HEK293 (cell line): ENCODE measurements around the gene PDCL3.

Experiments used
- CTCF ChIP-seq: fragments of 450-650 bp; formaldehyde crosslinking; IDR thresholded peaks from 2 replicates; pipeline ENCODE4 v1.5.1; 2016; ENCODE audit warnings: missing biosample characterization, missing genetic modification characterization
- PRDM4 ChIP-seq: fragments of 450-650 bp; formaldehyde crosslinking; IDR thresholded peaks from 2 replicates; pipeline ENCODE4 v1.5.1; 2017; ENCODE audit warnings: missing biosample characterization, missing genetic modification characterization
- TSHZ1 ChIP-seq: fragments of 450-650 bp; formaldehyde crosslinking; IDR thresholded peaks from 2 replicates; pipeline ENCODE4 v1.5.1; 2016; ENCODE audit warnings: missing biosample characterization, missing genetic modification characterization, borderline replicate concordance
- ZBTB1 ChIP-seq: fragments of 450-650 bp; formaldehyde crosslinking; IDR thresholded peaks from 2 replicates; pipeline ENCODE4 v1.5.1; 2016; ENCODE audit warnings: missing biosample characterization, missing genetic modification characterization
- ZBTB44 ChIP-seq: fragments of 450-650 bp; IDR thresholded peaks from 2 replicates; pipeline ENCODE4 v1.5.1; 2018; ENCODE audit warnings: missing biosample characterization, mild to moderate bottlenecking, missing genetic modification characterization
- ZNF16 ChIP-seq: fragments of 450-650 bp; formaldehyde crosslinking; IDR thresholded peaks from 2 replicates; pipeline ENCODE4 v1.5.1; 2016; ENCODE audit warnings: low read depth, missing biosample characterization, missing genetic modification characterization
- ZNF19 ChIP-seq: fragments of 450-650 bp; formaldehyde crosslinking; IDR thresholded peaks from 2 replicates; pipeline ENCODE4; 2016; ENCODE audit warnings: missing biosample characterization, missing genetic modification characterization, low read depth
- ZNF24 ChIP-seq: fragments of 450-650 bp; formaldehyde crosslinking; IDR thresholded peaks from 2 replicates; pipeline ENCODE4 v1.5.1; 2016; ENCODE audit warnings: missing biosample characterization, missing genetic modification characterization
- ZNF311 ChIP-seq: fragments of 450-650 bp; formaldehyde crosslinking; IDR thresholded peaks from 2 replicates; pipeline ENCODE4 v1.5.1; 2017; ENCODE audit warnings: missing biosample characterization, missing genetic modification characterization, borderline replicate concordance

GRCh38 chr2:100624536-100624935 is 61.7 kb downstream of the PDCL3 start:
- TF ChIP-seq ZNF19 (tag by site-specific recombination) (no peak), PRDM4 (tag by site-specific recombination) (no peak), ZBTB44 (tag by site-specific recombination) (no peak), ZNF16 (tag by site-specific recombination) (no peak), CTCF (tag by site-specific recombination) (no peak), TSHZ1 (no peak), ZNF311 (tag by site-specific recombination) (no peak), ZBTB1 (tag by site-specific recombination) (no peak), ZNF24 (tag by site-specific recombination) (no peak)
